ENCODE results near the gene MROH8.
A peak's percentile ranks its signal among the peaks of the same experiment; 100 is the strongest.

Gene MROH8

DNA sequence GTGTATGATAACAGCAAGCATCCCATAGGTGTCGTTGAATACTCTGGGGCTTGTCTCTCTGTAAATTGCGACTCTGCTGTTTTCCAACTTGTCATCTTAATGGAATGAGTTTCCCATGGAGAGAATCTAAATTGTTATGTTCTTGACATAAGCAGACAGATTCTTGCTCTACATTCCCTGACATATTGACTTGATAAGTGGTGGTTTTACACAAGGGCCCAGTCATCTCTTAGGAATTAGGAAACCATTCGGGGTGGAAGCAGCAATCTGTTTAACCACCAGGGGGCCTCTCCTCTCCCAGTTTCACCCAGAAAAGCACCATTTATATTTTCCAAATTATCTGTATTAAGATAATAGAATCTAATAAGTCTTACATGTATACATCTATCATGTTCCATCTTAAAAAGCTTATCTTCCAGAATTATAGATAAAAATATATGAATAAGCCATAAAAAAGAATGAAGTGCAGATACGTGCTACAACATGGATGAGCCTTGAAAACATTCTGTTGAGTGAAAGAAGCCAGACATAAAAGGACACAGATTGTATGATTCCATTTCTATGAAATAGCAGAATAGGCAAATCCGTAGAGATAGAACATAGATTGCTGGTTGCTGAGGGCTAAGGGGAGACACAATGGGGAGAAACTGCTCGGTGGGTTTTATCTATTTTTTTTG, 23.1 kb upstream of the MROH8 start:
- POLR2A ChIA-PET = no interaction called here
- CTCF ChIA-PET = interaction anchor here (0.6 to 7.0 kb wide), 18 partner anchors 9 to 332 kb away, joined by 3 to 65 read pairs (median 4); no protein-coding TSS in a partner anchor
- no peak overlapping the region for H3K27ac ChIP-seq (ENCODE audit: extremely low read depth, low read depth, low read length)
- H3K4me1 ChIP-seq (ENCODE audit: control insufficient read depth, insufficient read depth, low read length) = no peaks in the 10 kb centered on the region
- peaks cover 42 to 89% of the 10 kb centered on the region in 2 experiments for H3K36me3 ChIP-seq (ENCODE audit: control insufficient read depth in 2 of 2, insufficient read depth in 1 of 2, low read length in 2 of 2)
- H3K9me3 ChIP-seq (ENCODE audit: control insufficient read depth, insufficient read depth, low read depth, low read length) = no peaks in the 10 kb centered on the region
- H3K4me3 ChIP-seq (ENCODE audit: low read depth, low read length) = no peak overlapping the region
- no peak for TF ChIP-seq BCL11A (tag by site-specific recombination; IDR thresholded peaks at IDR 0.05; ENCODE audit: low read depth)
- TF ChIP-seq ZNF366 (tag by site-specific recombination; conservative IDR thresholded peaks at IDR 0.05) = 0 out of 2 replicates have a peak, but pooled peaks have one; percentile 30
- no peak for TF ChIP-seq REPIN1 (tag by site-specific recombination; IDR thresholded peaks at IDR 0.05; ENCODE audit: low read depth)
- TF ChIP-seq ZNF19 (tag by site-specific recombination; IDR thresholded peaks at IDR 0.05; ENCODE audit: low read depth) = no peak
- TF ChIP-seq ZNF138 (tag by site-specific recombination; IDR thresholded peaks at IDR 0.05; ENCODE audit: borderline replicate concordance) = no peak
- TF ChIP-seq, protein P1, sequence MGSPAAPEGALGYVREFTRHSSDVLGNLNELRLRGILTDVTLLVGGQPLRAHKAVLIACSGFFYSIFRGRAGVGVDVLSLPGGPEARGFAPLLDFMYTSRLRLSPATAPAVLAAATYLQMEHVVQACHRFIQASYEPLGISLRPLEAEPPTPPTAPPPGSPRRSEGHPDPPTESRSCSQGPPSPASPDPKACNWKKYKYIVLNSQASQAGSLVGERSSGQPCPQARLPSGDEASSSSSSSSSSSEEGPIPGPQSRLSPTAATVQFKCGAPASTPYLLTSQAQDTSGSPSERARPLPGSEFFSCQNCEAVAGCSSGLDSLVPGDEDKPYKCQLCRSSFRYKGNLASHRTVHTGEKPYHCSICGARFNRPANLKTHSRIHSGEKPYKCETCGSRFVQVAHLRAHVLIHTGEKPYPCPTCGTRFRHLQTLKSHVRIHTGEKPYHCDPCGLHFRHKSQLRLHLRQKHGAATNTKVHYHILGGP (tag by site-specific recombination; IDR thresholded peaks at IDR 0.05) = no peak
- no peak for TF ChIP-seq ZNF555 (tag by site-specific recombination; conservative IDR thresholded peaks at IDR 0.05)
- no peak for TF ChIP-seq SCRT2 (tag by site-specific recombination; IDR thresholded peaks at IDR 0.05)
- TF ChIP-seq, protein P2, sequence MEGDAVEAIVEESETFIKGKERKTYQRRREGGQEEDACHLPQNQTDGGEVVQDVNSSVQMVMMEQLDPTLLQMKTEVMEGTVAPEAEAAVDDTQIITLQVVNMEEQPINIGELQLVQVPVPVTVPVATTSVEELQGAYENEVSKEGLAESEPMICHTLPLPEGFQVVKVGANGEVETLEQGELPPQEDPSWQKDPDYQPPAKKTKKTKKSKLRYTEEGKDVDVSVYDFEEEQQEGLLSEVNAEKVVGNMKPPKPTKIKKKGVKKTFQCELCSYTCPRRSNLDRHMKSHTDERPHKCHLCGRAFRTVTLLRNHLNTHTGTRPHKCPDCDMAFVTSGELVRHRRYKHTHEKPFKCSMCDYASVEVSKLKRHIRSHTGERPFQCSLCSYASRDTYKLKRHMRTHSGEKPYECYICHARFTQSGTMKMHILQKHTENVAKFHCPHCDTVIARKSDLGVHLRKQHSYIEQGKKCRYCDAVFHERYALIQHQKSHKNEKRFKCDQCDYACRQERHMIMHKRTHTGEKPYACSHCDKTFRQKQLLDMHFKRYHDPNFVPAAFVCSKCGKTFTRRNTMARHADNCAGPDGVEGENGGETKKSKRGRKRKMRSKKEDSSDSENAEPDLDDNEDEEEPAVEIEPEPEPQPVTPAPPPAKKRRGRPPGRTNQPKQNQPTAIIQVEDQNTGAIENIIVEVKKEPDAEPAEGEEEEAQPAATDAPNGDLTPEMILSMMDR (tag by site-specific recombination; IDR thresholded peaks at IDR 0.05) = peak; percentile 68; the same call in 1 of the 2 replicates
- TF ChIP-seq ZNF510 (tag by site-specific recombination; IDR thresholded peaks at IDR 0.05; ENCODE audit: insufficient replicate concordance) = no peak
- TF ChIP-seq ZNF692 (tag by site-specific recombination; IDR thresholded peaks at IDR 0.05) = no peak
- no peak for TF ChIP-seq ZNF670 (tag by site-specific recombination; IDR thresholded peaks at IDR 0.05; ENCODE audit: low read depth)
- TF ChIP-seq ZNF664 (tag by site-specific recombination; IDR thresholded peaks at IDR 0.05) = no peak
- no peak for TF ChIP-seq ZNF184 (tag by site-specific recombination; IDR thresholded peaks at IDR 0.05)
- TF ChIP-seq ZNF777 (tag by site-specific recombination; IDR thresholded peaks at IDR 0.05; ENCODE audit: borderline replicate concordance) = no peak
- no peak for TF ChIP-seq ZNF10 (tag by site-specific recombination; IDR thresholded peaks at IDR 0.05)
- TF ChIP-seq, protein P3, sequence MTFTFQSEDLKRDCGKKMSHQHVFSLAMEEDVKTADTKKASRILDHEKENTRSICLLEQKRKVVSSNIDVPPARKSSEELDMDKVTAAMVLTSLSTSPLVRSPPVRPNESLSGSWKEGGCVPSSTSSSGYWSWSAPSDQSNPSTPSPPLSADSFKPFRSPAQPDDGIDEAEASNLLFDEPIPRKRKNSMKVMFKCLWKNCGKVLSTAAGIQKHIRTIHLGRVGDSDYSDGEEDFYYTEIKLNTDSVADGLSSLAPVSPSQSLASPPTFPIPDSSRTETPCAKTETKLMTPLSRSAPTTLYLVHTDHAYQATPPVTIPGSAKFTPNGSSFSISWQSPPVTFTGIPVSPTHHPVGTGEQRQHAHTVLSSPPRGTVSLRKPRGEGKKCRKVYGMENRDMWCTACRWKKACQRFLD (tag by site-specific recombination; IDR thresholded peaks at IDR 0.05) = no peak
- no peak for TF ChIP-seq ZNF416 (tag by site-specific recombination; IDR thresholded peaks at IDR 0.05)
- TF ChIP-seq ZBTB21 (tag by site-specific recombination; IDR thresholded peaks at IDR 0.05) = 0 out of 2 replicates have a peak, but pooled peaks have one; percentile 9
- TF ChIP-seq ZIC2 (tag by site-specific recombination; IDR thresholded peaks at IDR 0.05) = no peak
- TF ChIP-seq KLF10 (tag by site-specific recombination; IDR thresholded peaks at IDR 0.05) = 0 out of 2 replicates have a peak, but pooled peaks have one; percentile 18
- peak; percentile 75; the same call in 1 of the 2 replicates for TF ChIP-seq ZNF629 (tag by site-specific recombination; IDR thresholded peaks at IDR 0.05)
- no peak for TF ChIP-seq ZNF76 (tag by site-specific recombination; IDR thresholded peaks at IDR 0.05; ENCODE audit: borderline replicate concordance, low read depth)
- TF ChIP-seq ZNF302 (tag by site-specific recombination; IDR thresholded peaks at IDR 0.05; ENCODE audit: low read depth) = no peak
- TF ChIP-seq ZNF157 (tag by site-specific recombination; IDR thresholded peaks at IDR 0.05) = no peak
- TF ChIP-seq ZXDB (tag by site-specific recombination; IDR thresholded peaks at IDR 0.05) = 0 out of 2 replicates have a peak, but pooled peaks have one; percentile 35
- TF ChIP-seq ZEB2 (tag by site-specific recombination; IDR thresholded peaks at IDR 0.05) = peak; percentile 37; the same call in 1 of the 2 replicates
- TF ChIP-seq ZNF488 (tag by site-specific recombination; IDR thresholded peaks at IDR 0.05) = no peak
- TF ChIP-seq ZNF558 (tag by site-specific recombination; IDR thresholded peaks at IDR 0.05) = no peak
- TF ChIP-seq ZNF837 (tag by site-specific recombination; IDR thresholded peaks at IDR 0.05) = no peak
- TF ChIP-seq PRDM1 (tag by site-specific recombination; IDR thresholded peaks at IDR 0.05) = peak; percentile 84
- no peak for TF ChIP-seq ZNF112 (tag by site-specific recombination; IDR thresholded peaks at IDR 0.05)
